ENCODE data around the gene MAGI1.

Gene MAGI1

GRCh38 chr3:65655061-65655460 lies 383.7 kb downstream of the MAGI1 start:
- no peak for DNase-seq

GRCh38 chr3:65653731-65654130 lies 385.0 kb downstream of the MAGI1 start:
- DNase-seq: no peak

- DNase-seq: no peak
Measured at GRCh38 chr3:65650247-65650646, 388.5 kb downstream of the MAGI1 start.

- DNase-seq: no peak
Measured at GRCh38 chr3:65647369-65647768, 391.3 kb downstream of the MAGI1 start.

GRCh38 chr3:65642883-65643282 lies 395.8 kb downstream of the MAGI1 start:
- DNase-seq: no peak

- no peak for DNase-seq
Measured at GRCh38 chr3:65641777-65642176, 396.9 kb downstream of the MAGI1 start.

- DNase-seq: no peak
Measured at GRCh38 chr3:65641045-65641444, 397.7 kb downstream of the MAGI1 start.

- no peak for DNase-seq
Measured at GRCh38 chr3:65639444-65639843, 399.3 kb downstream of the MAGI1 start.

- no peak for DNase-seq
Measured at GRCh38 chr3:65638301-65638700, 400.4 kb downstream of the MAGI1 start.

GRCh38 chr3:65636326-65636725 lies 402.4 kb downstream of the MAGI1 start:
- DNase-seq: no peak

GRCh38 chr3:65635657-65636056 lies 403.1 kb downstream of the MAGI1 start:
- no peak for DNase-seq

- no peak for DNase-seq
Measured at GRCh38 chr3:65633018-65633638, 405.6 kb downstream of the MAGI1 start.

GRCh38 chr3:65632414-65632813 lies 406.3 kb downstream of the MAGI1 start:
- no peak for DNase-seq

GRCh38 chr3:65628978-65629377 lies 409.7 kb downstream of the MAGI1 start:
- DNase-seq: no peak

GRCh38 chr3:65627062-65627461 lies 411.7 kb downstream of the MAGI1 start:
- no peak for DNase-seq

- no peak for DNase-seq
Measured at GRCh38 chr3:65625305-65625704, 413.4 kb downstream of the MAGI1 start.

- DNase-seq: no peak
Measured at GRCh38 chr3:65623362-65623761, 415.4 kb downstream of the MAGI1 start.

GRCh38 chr3:65619888-65620287 lies 418.8 kb downstream of the MAGI1 start:
- DNase-seq: no peak

GRCh38 chr3:65619451-65619881 lies 419.3 kb downstream of the MAGI1 start:
- no peak for DNase-seq

- no peak for DNase-seq
Measured at GRCh38 chr3:65618599-65618998, 420.1 kb downstream of the MAGI1 start.

GRCh38 chr3:65617787-65618186 lies 420.9 kb downstream of the MAGI1 start:
- DNase-seq: no peak

- DNase-seq: no peak
Measured at GRCh38 chr3:65617209-65617608, 421.5 kb downstream of the MAGI1 start.

GRCh38 chr3:65616563-65616962 lies 422.2 kb downstream of the MAGI1 start:
- DNase-seq: no peak

GRCh38 chr3:65615329-65615728 lies 423.4 kb downstream of the MAGI1 start:
- DNase-seq: no peak

GRCh38 chr3:65614585-65614984 lies 424.1 kb downstream of the MAGI1 start:
- no peak for DNase-seq

Measured in Kasumi-1 (cell line).